Measurements from ENCODE around the gene TM6SF1.

DNA sequence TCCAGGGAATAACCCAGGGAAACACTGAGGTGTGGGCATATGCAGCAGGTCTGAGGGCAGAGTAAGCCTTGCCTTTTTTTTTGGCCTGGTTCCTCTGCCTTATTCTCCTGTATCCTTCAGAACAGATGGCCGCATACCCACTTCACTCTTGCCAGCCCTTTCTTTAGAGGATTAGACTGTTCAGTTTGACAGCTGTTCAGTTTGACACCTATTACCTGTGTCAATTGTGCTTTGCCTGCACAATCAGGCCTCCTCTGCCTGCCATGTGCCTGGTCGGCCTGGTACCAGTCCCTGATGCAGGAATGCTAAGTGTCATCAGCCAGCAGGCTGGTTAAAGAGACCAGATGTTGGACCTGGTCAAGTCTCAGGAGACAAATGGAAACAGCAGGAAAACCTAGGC, 22.3 kb downstream of the TM6SF1 start:
- no peak for TF ChIP-seq CTCF (IDR thresholded peaks at IDR 0.05)
- TF ChIP-seq POLR2A (IDR thresholded peaks at IDR 0.05), result no peak
